ENCODE results near the gene SPAG16. TPM values are rescaled to one million over a fixed set of nuclear protein-coding genes. Genes with fewer than 3 reads are reported as not detected.

Gene SPAG16
- total RNA-seq, 1 experiment from 2014 or later, result 16.0 TPM

GRCh38 chr2:213971536-213971935 is 687.3 kb downstream of the SPAG16 start (continued):
- TF ChIP-seq EMX1 (CRISPR knock-in tag; IDR thresholded peaks at IDR 0.05) (no peak), TEAD1 (CRISPR knock-in tag; IDR thresholded peaks at IDR 0.05) (no peak)

- ChIA-PET CTCF (no interaction called here), POLR2A (interaction anchor here (0.6 kb wide), 1 partner anchor 20 kb away, joined by 3 read pairs; no protein-coding TSS in a partner anchor)
- Mint-ChIP-seq H3K36me3 (no peaks in the 10 kb centered on the region), H3K4me1 (peaks cover 8% of the 10 kb centered on the region), H3K4me3 (no peak overlapping the region), H3K27me3 (ENCODE audit: low read depth) (no peaks in the 10 kb centered on the region), H3K27ac (no peak overlapping the region), H3K9me3 (no peaks in the 10 kb centered on the region)
- DNase-seq (ENCODE audit: low spot score) (no peak), ATAC-seq (no peak)
- TF ChIP-seq MLX (CRISPR knock-in tag; IDR thresholded peaks at IDR 0.05), result no peak
- TF ChIP-seq, protein P1, sequence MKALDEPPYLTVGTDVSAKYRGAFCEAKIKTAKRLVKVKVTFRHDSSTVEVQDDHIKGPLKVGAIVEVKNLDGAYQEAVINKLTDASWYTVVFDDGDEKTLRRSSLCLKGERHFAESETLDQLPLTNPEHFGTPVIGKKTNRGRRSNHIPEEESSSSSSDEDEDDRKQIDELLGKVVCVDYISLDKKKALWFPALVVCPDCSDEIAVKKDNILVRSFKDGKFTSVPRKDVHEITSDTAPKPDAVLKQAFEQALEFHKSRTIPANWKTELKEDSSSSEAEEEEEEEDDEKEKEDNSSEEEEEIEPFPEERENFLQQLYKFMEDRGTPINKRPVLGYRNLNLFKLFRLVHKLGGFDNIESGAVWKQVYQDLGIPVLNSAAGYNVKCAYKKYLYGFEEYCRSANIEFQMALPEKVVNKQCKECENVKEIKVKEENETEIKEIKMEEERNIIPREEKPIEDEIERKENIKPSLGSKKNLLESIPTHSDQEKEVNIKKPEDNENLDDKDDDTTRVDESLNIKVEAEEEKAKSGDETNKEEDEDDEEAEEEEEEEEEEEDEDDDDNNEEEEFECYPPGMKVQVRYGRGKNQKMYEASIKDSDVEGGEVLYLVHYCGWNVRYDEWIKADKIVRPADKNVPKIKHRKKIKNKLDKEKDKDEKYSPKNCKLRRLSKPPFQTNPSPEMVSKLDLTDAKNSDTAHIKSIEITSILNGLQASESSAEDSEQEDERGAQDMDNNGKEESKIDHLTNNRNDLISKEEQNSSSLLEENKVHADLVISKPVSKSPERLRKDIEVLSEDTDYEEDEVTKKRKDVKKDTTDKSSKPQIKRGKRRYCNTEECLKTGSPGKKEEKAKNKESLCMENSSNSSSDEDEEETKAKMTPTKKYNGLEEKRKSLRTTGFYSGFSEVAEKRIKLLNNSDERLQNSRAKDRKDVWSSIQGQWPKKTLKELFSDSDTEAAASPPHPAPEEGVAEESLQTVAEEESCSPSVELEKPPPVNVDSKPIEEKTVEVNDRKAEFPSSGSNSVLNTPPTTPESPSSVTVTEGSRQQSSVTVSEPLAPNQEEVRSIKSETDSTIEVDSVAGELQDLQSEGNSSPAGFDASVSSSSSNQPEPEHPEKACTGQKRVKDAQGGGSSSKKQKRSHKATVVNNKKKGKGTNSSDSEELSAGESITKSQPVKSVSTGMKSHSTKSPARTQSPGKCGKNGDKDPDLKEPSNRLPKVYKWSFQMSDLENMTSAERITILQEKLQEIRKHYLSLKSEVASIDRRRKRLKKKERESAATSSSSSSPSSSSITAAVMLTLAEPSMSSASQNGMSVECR (CRISPR knock-in tag; IDR thresholded peaks at IDR 0.05; ENCODE audit: borderline replicate concordance), result no peak
These were observed 696.6 kb downstream of the SPAG16 start for GRCh38 chr2:213980883-213981282.

- no peaks in the 10 kb centered on the region for H3K36me3 Mint-ChIP-seq
- peaks cover 10% of the 10 kb centered on the region for H3K4me1 Mint-ChIP-seq
- no peak for ATAC-seq
- POLR2A ChIA-PET, result no interaction called here
- no peaks in the 10 kb centered on the region for H3K27me3 Mint-ChIP-seq (ENCODE audit: low read depth)
- H3K27ac Mint-ChIP-seq, result no peak overlapping the region
- no peak overlapping the region for H3K4me3 Mint-ChIP-seq
- no peak for DNase-seq (ENCODE audit: low spot score)
- CTCF ChIA-PET, result no interaction called here
- TF ChIP-seq ATF6 (CRISPR knock-in tag; IDR thresholded peaks at IDR 0.05) (no peak), ELF4 (CRISPR knock-in tag; IDR thresholded peaks at IDR 0.05; ENCODE audit: low read depth) (no peak), SMAD4 (CRISPR knock-in tag; IDR thresholded peaks at IDR 0.05) (no peak), CREB1 (CRISPR knock-in tag; IDR thresholded peaks at IDR 0.05) (no peak), GTF2I (CRISPR knock-in tag; conservative IDR thresholded peaks at IDR 0.05) (no peak), FOXP4 (CRISPR knock-in tag; IDR thresholded peaks at IDR 0.05) (no peak), PRRX2 (CRISPR knock-in tag; IDR thresholded peaks at IDR 0.05) (no peak)
- peaks cover 6% of the 10 kb centered on the region; the same call in 1 of the 2 replicates for H3K9me3 Mint-ChIP-seq
These were observed 704.9 kb downstream of the SPAG16 start for GRCh38 chr2:213989207-213989606.

- Mint-ChIP-seq H3K27ac (no peak overlapping the region), H3K9me3 (peaks cover 6% of the 10 kb centered on the region; the same call in 1 of the 2 replicates), H3K36me3 (no peaks in the 10 kb centered on the region), H3K4me3 (no peak overlapping the region), H3K27me3 (ENCODE audit: low read depth) (no peaks in the 10 kb centered on the region), H3K4me1 (peaks cover 11% of the 10 kb centered on the region)
- ATAC-seq, result no peak
- DNase-seq (ENCODE audit: low spot score), result no peak
- POLR2A ChIA-PET, result no interaction called here
- CTCF ChIA-PET, result no interaction called here
- TF ChIP-seq, protein P2, sequence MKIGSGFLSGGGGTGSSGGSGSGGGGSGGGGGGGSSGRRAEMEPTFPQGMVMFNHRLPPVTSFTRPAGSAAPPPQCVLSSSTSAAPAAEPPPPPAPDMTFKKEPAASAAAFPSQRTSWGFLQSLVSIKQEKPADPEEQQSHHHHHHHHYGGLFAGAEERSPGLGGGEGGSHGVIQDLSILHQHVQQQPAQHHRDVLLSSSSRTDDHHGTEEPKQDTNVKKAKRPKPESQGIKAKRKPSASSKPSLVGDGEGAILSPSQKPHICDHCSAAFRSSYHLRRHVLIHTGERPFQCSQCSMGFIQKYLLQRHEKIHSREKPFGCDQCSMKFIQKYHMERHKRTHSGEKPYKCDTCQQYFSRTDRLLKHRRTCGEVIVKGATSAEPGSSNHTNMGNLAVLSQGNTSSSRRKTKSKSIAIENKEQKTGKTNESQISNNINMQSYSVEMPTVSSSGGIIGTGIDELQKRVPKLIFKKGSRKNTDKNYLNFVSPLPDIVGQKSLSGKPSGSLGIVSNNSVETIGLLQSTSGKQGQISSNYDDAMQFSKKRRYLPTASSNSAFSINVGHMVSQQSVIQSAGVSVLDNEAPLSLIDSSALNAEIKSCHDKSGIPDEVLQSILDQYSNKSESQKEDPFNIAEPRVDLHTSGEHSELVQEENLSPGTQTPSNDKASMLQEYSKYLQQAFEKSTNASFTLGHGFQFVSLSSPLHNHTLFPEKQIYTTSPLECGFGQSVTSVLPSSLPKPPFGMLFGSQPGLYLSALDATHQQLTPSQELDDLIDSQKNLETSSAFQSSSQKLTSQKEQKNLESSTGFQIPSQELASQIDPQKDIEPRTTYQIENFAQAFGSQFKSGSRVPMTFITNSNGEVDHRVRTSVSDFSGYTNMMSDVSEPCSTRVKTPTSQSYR (CRISPR knock-in tag; IDR thresholded peaks at IDR 0.05), result no peak
- TF ChIP-seq JUN (CRISPR knock-in tag; IDR thresholded peaks at IDR 0.05), result no peak
These were observed 707.3 kb downstream of the SPAG16 start for GRCh38 chr2:213991453-213992108.
